Common myeloid progenitor, CD34-positive (primary cell): Measurements from ENCODE around the gene ARHGAP26.

Experiments
- CTCF ChIA-PET: fragments of 350-600 bp; sonication (Branson Sonifier 250); formaldehyde crosslinking; loops from one replicate; lab custom pipeline; 2021; ENCODE audit warnings: antibody characterized with exemption; lab: Charles Lee
- POLR2A ChIA-PET: fragments of 350-600 bp; sonication (Branson Sonifier 250); formaldehyde crosslinking; loops from one replicate; lab custom pipeline; 2021; ENCODE audit warnings: antibody characterized with exemption; lab: Charles Lee
- DNase-seq, 3 donors: peaks; one replicate each; pipeline versions ENCODE4 v3.0.0 to v3.0.0-alpha.2; 2013
- H3K27ac ChIP-seq, 2 experiments: 1 replicate in 1 of 2; 2 replicates in 1 of 2; pipeline ENCODE4 v1.7.0; 2013; ENCODE audit warnings: inconsistent platforms in 2 of 2, low read length in 2 of 2, mild to moderate bottlenecking in 2 of 2, low read depth in 1 of 2, moderate library complexity in 1 of 2; ENCODE audit not compliant: severe bottlenecking in 2 of 2, insufficient read depth in 1 of 2, poor library complexity in 1 of 2
- H3K27me3 ChIP-seq, 5 experiments: replicated peaks in 2 of 5; 1 replicate in 3 of 5; 2 replicates in 2 of 5; pipeline versions ENCODE4 v1.6.1 to v1.7.0; 2013; ENCODE audit warnings: low read length in 4 of 5, mild to moderate bottlenecking in 2 of 5, moderate library complexity in 2 of 5, inconsistent platforms in 1 of 5; ENCODE audit not compliant: insufficient read depth in 5 of 5, control insufficient read depth in 4 of 5
- H3K36me3 ChIP-seq, 4 experiments: 1 replicate in 2 of 4; 2 replicates in 2 of 4; pipeline versions ENCODE4 v1.6.1 to v1.7.0; 2013; ENCODE audit warnings: low read length in 3 of 4, control low read depth in 1 of 4, mild to moderate bottlenecking in 1 of 4; ENCODE audit not compliant: control insufficient read depth in 4 of 4, insufficient read depth in 4 of 4
- H3K4me1 ChIP-seq, 4 experiments: 1 replicate in 3 of 4; 2 replicates in 1 of 4; pipeline versions ENCODE4 v1.6.1 to v1.7.1; 2013; ENCODE audit warnings: low read length in 3 of 4, mild to moderate bottlenecking in 3 of 4, control low read depth in 1 of 4, inconsistent platforms in 1 of 4, moderate library complexity in 1 of 4; ENCODE audit not compliant: control insufficient read depth in 4 of 4, insufficient read depth in 4 of 4; ENCODE audit errors: control extremely low read depth in 1 of 4
- H3K4me3 ChIP-seq, 7 experiments: 1 replicate in 4 of 7; 2 replicates in 3 of 7; pipeline versions ENCODE4 v1.5.1 to v1.7.0; 2013; ENCODE audit warnings: mild to moderate bottlenecking in 7 of 7, low read length in 6 of 7, moderate library complexity in 6 of 7, inconsistent platforms in 2 of 7, low read depth in 2 of 7, control low read depth in 1 of 7; ENCODE audit not compliant: insufficient read depth in 4 of 7, control insufficient read depth in 1 of 7; ENCODE audit errors: extremely low read depth in 1 of 7
- H3K9me3 ChIP-seq, 5 experiments: 1 replicate in 4 of 5; 2 replicates in 1 of 5; pipeline versions ENCODE4 v1.6.1 to v1.7.1; 2013; ENCODE audit warnings: low read length in 4 of 5, mild to moderate bottlenecking in 2 of 5, inconsistent platforms in 1 of 5, low read depth in 1 of 5, moderate library complexity in 1 of 5; ENCODE audit not compliant: control insufficient read depth in 4 of 5, insufficient read depth in 2 of 5; ENCODE audit errors: control extremely low read depth in 1 of 5
- WGBS: methylation state at CpG from one replicate; pipeline ENCODE4 v1.1.5; 2013; ENCODE audit not compliant: insufficient coverage; 5-methylcytosine and 5-hydroxymethylcytosine counted together

Gene ARHGAP26

DNA sequence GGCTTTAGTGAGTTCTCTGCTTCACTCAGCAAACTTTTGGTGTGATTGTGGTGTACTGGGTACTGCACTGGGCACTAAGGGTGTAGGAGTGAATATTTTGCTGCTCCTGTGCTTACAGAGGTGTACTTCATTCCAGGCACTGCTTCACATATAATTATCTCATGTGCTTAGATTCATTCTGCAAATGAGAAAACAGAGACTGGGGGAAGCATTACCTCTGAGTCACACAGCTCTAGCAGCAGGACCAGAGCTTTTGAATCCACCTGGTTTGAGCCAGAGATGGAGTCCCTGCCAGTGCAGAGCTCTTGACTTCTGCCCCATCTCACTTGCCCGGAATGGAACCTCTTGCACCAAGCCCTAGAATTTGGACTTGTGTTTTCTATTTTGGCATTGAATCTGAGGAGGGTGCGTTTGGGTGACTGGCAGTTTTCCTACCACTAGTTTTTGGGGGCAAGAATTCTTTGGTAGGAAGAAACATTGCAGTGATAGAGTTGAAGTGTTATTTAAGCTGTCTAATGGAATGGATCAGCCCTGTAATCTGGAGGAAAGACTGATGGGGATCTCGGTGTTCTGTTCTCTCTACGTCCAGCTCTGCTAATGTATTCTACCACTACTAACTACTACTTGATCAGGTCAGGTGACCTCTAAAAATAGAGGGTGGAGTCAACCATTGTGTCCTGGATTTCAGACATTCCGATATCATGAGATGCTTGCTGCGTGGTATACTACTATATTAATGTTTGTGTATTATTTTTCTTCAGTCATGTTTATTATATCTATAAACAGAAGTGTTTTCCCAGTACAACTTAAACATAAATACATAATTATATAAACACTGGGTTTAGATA lies 2.5 kb downstream of the ARHGAP26 start:
- no peak for DNase-seq
- CTCF ChIA-PET: interaction anchor here (0.8 to 5.2 kb wide), 15 partner anchors 9 to 115 kb away, joined by 3 to 36 read pairs (median 4); no protein-coding TSS in a partner anchor

DNA sequence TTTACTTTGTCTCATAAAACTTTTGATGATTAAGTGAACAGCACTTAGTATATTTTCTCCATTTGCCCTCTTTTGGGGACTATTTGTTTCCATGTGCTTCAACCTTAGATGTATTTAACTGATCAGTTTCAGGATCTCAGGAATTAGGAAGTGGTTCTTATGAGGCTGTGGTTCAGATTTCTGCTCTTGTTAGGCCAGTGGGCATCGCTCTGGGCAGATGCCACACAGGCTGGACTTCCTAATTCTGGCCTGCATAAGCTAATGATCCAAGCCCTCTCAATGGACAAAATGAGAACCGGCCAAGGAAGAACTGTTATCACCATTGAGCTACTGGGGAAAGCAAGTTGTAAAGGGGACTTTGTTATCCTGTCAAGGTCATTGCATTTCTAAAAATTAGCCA lies 6.9 kb downstream of the ARHGAP26 start:
- peaks cover 0 to 23% (median 5%) of the 10 kb centered on the region in 4 experiments for H3K4me1 ChIP-seq
- H3K4me3 ChIP-seq: no peak overlapping the region
- POLR2A ChIA-PET: no interaction called here
- CTCF ChIA-PET: interaction anchor here (0.9 to 3.4 kb wide), 3 partner anchors 60 to 64 kb away, joined by 3 to 10 read pairs (median 3); no protein-coding TSS in a partner anchor
- no peaks in the 10 kb centered on the region for H3K36me3 ChIP-seq
- H3K27me3 ChIP-seq: peaks cover 0 to 3% (median 0%) of the 10 kb centered on the region in 5 experiments
- WGBS: 94% methylated on average over 2 of the region's 2 CpGs
- DNase-seq: no peak
- H3K27ac ChIP-seq: no peak overlapping the region
- no peaks in the 10 kb centered on the region for H3K9me3 ChIP-seq

More for the DNA sequence above, 2.5 kb downstream of the ARHGAP26 start:
- H3K4me3 ChIP-seq: peak overlapping the region in 1 of 7 experiments; percentile 75
- no peaks in the 10 kb centered on the region for H3K36me3 ChIP-seq
- H3K4me1 ChIP-seq: peaks cover 8 to 34% (median 21%) of the 10 kb centered on the region in 4 experiments
- H3K9me3 ChIP-seq: no peaks in the 10 kb centered on the region
- H3K27ac ChIP-seq: no peak overlapping the region
- peaks cover 0 to 3% (median 0%) of the 10 kb centered on the region in 5 experiments for H3K27me3 ChIP-seq
- 100% methylated on average over 2 of the region's 6 CpGs for WGBS
- POLR2A ChIA-PET: no interaction called here

DNA sequence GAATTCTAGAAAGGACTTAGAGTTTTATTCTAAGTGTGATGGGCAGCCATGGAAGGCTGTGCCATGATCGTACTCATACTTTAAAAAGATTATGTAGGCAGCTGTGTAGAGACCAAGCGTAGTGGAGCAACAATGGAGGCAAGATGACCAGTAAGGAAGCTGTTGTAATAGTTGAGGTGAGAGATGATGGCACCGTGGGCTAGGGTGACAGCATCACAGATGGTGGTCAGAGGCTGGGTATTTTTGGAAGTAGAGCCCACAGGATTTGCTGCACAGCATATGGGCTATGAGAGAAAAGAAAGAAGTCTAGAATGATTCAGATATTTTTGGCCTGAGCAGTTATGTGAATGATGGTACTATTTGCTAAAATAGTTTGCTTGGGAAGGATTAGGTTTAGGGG lies 7.7 kb downstream of the ARHGAP26 start:
- Histone ChIP-seq H3K36me3 (no peaks in the 10 kb centered on the region), H3K9me3 (no peaks in the 10 kb centered on the region), H3K4me1 (peaks cover 0 to 22% (median 3%) of the 10 kb centered on the region in 4 experiments), H3K27me3 (no peaks in the 10 kb centered on the region), H3K4me3 (no peak overlapping the region), H3K27ac (no peak overlapping the region)
- ChIA-PET POLR2A (no interaction called here), CTCF (interaction anchor here (0.9 to 3.4 kb wide), 5 partner anchors 9 to 97 kb away, joined by 3 to 10 read pairs (median 3); no protein-coding TSS in a partner anchor)
- WGBS: 93% methylated on average over 2 of the region's 3 CpGs
- no peak for DNase-seq

DNA sequence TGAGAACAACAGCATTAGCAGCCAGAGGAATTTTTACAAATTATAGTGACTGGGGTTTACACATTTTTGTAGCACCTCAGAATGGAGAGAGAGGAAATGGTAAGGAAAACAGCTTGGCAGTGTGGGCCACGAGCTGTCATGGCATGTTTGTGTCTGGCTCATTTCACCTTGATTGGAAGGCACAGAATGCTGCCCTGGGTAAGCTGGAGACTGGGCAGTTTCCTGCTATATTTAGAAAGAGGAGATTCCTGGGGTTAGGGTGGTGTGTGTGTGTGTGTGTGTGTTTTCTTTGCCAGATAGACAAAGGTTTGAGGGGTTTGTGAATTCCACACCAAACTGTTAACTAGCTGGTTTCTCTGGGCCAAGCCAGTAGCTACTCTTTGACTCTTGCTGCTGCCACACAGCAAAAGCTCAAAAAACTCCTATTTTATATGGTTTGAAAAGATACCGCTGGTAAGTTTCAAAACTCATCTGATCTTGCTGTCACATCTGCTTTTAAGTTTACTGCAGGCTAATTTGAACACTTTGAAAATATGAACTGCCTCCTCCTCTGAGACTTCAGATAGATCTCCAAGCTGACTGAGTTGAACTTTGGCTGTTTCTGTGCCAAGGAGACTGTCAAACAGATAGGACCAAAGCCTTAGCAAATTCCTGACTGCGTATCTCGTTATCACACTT lies 9.1 kb downstream of the ARHGAP26 start:
- no peaks in the 10 kb centered on the region for H3K9me3 ChIP-seq
- H3K36me3 ChIP-seq: no peaks in the 10 kb centered on the region
- DNase-seq: no peak
- no peak overlapping the region for H3K4me3 ChIP-seq
- POLR2A ChIA-PET: no interaction called here
- WGBS: 50% methylated on average over 2 of the region's 4 CpGs
- H3K4me1 ChIP-seq: peaks cover 2 to 36% (median 9%) of the 10 kb centered on the region in 4 experiments
- no peaks in the 10 kb centered on the region for H3K27me3 ChIP-seq
- CTCF ChIA-PET: interaction anchor here (0.5 to 3.4 kb wide), 8 partner anchors 8 to 109 kb away, joined by 3 to 10 read pairs (median 4); no protein-coding TSS in a partner anchor
- H3K27ac ChIP-seq: no peak overlapping the region

DNA sequence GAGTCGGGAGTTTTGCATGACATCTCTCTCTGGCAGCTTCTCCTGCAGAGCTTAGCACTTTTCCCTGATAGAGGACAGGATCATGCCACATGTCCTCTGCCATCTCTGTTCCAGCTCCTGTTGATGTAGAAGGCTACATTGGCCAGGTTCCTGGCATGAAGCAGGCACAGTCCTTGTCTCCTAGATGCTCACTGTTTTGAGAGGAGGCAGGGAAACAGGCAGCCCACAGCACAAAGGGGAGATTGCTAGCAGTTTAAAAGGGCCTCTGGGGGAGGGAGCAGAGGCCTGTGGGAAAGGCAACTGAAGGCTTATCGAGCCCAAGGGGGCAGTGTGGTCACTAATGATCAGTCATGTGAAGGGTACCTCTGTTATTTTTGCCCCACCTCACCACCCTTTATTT lies 10.7 kb downstream of the ARHGAP26 start:
- ChIA-PET CTCF (interaction anchor here (0.7 to 1.4 kb wide), 2 partner anchors 9 to 60 kb away, joined by 4 read pairs; no protein-coding TSS in a partner anchor), POLR2A (interaction anchor here (1.0 kb wide), 1 partner anchor 9 kb away, joined by 3 read pairs; no protein-coding TSS in a partner anchor)
- DNase-seq: no peak
- no peaks in the 10 kb centered on the region for H3K9me3 ChIP-seq
- H3K27ac ChIP-seq: no peak overlapping the region
- H3K4me3 ChIP-seq: no peak overlapping the region
- WGBS: 91% methylated on average over 1 of the region's 2 CpGs
- H3K36me3 ChIP-seq: no peaks in the 10 kb centered on the region
- H3K27me3 ChIP-seq: no peaks in the 10 kb centered on the region
- peaks cover 2 to 36% (median 9%) of the 10 kb centered on the region in 4 experiments for H3K4me1 ChIP-seq

DNA sequence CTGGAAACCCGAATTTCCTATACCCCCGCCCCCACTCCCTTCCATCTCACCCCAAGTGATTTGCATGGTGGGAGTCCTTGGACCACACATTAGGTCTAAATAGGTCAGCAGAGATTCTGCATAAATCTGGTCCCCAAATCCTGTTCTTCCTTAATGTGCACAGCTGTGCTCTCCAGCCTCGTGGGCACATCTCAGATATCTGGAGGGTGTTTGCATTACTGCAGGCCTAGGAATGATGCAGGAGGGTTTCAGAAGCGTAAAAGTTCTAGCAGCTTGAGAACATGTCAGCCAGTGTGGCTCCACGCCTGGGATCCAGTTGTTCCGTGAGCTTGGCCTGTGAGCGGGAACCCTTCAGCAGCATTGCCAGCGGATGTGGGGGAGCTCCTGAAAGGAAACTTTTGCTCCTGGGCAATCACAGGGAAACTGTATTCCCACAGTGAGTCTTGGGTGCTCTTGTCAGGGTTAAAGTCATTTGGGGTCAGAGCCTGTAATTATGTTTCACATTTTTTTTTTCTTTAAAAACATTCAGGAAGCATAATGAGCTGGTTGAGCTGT lies 12.9 kb downstream of the ARHGAP26 start:
- no peak overlapping the region for H3K27ac ChIP-seq
- POLR2A ChIA-PET: no interaction called here

More for the DNA sequence above, 12.9 kb downstream of the ARHGAP26 start:
- Histone ChIP-seq H3K4me3 (no peak overlapping the region), H3K9me3 (no peaks in the 10 kb centered on the region), H3K4me1 (peaks cover 2 to 27% (median 9%) of the 10 kb centered on the region in 4 experiments), H3K27me3 (no peaks in the 10 kb centered on the region), H3K36me3 (no peaks in the 10 kb centered on the region)
- 95% methylated on average over 7 of the region's 8 CpGs for WGBS
- CTCF ChIA-PET: interaction anchor here (0.7 to 2.2 kb wide), 8 partner anchors 10 to 66 kb away, joined by 3 to 7 read pairs (median 4); partner anchors contain the start of gene ARHGAP26
- DNase-seq: no peak
